Liver (tissue), 9 donors: ENCODE results near the gene SORL1. TPM values are rescaled to one million over a fixed set of nuclear protein-coding genes. Genes with fewer than 3 reads are reported as not detected.

ENCODE experiments used
- DNase-seq: peaks from one replicate; pipeline ENCODE4 v3.0.0-alpha.2; 2017; ENCODE audit warnings: low spot score
- H3K27ac ChIP-seq, 2 donors: one replicate each; pipeline ENCODE4 v1.7.0; 2013; ENCODE audit warnings: inconsistent platforms in 2 of 2, low read length in 2 of 2, control low read depth in 1 of 2, low read depth in 1 of 2, mild to moderate bottlenecking in 1 of 2
- H3K27me3 ChIP-seq, 4 donors: one replicate each; pipeline versions ENCODE4 v1.6.1 to v1.7.0; 2013; ENCODE audit warnings: low read length in 3 of 4, inconsistent platforms in 1 of 4, mild to moderate bottlenecking in 1 of 4, moderate library complexity in 1 of 4; ENCODE audit not compliant: control insufficient read depth in 4 of 4, insufficient read depth in 4 of 4
- H3K36me3 ChIP-seq, 4 donors: one replicate each; pipeline versions ENCODE4 v1.6.1 to v1.7.0; 2013; ENCODE audit warnings: low read length in 3 of 4, mild to moderate bottlenecking in 3 of 4, low read depth in 1 of 4, moderate library complexity in 1 of 4; ENCODE audit not compliant: control insufficient read depth in 4 of 4, insufficient read depth in 3 of 4
- H3K4me1 ChIP-seq, 4 donors: one replicate each; pipeline versions ENCODE4 v1.6.1 to v1.7.0; 2013; ENCODE audit warnings: low read length in 3 of 4, mild to moderate bottlenecking in 3 of 4, moderate library complexity in 1 of 4; ENCODE audit not compliant: control insufficient read depth in 4 of 4, insufficient read depth in 4 of 4
- H3K4me3 ChIP-seq, 3 donors: one replicate each; pipeline versions ENCODE4 v1.6.1 to v1.7.0; 2013; ENCODE audit warnings: low read length in 3 of 3, control low read depth in 1 of 3, low read depth in 1 of 3, mild to moderate bottlenecking in 1 of 3
- H3K9ac ChIP-seq, 2 donors: one replicate each; pipeline ENCODE4 v1.7.0; 2013; ENCODE audit warnings: low read length in 2 of 2, mild to moderate bottlenecking in 2 of 2, moderate library complexity in 2 of 2, control low read depth in 1 of 2, low read depth in 1 of 2
- H3K9me3 ChIP-seq, 4 donors: one replicate each; pipeline versions ENCODE4 v1.6.1 to v1.7.0; 2013; ENCODE audit warnings: low read length in 3 of 4; ENCODE audit not compliant: control insufficient read depth in 4 of 4
- EGR1 ChIP-seq, 2 donors: IDR thresholded peaks; 2 replicates each; pipeline ENCODE4 v1.6.1; 2016 to 2018; ENCODE audit warnings: antibody characterized with exemption in 2 of 2, low read depth in 2 of 2
- FOXA1 ChIP-seq: IDR thresholded peaks from 2 replicates; pipeline ENCODE4 v1.6.1; 2016; ENCODE audit warnings: antibody characterized with exemption
- FOXA2 ChIP-seq: IDR thresholded peaks from 2 replicates; pipeline ENCODE4 v1.6.1; 2016; ENCODE audit warnings: antibody characterized with exemption
- GABPA ChIP-seq, 2 donors: IDR thresholded peaks in 1 of 2; conservative IDR thresholded peaks in 1 of 2; 2 replicates each; pipeline ENCODE4 v1.6.1; 2016; ENCODE audit warnings: antibody characterized with exemption in 2 of 2, mild to moderate bottlenecking in 1 of 2, moderate library complexity in 1 of 2
- HNF4A ChIP-seq, 2 donors: conservative IDR thresholded peaks; 2 replicates each; pipeline ENCODE4 v1.6.1; 2016; ENCODE audit warnings: antibody characterized with exemption in 2 of 2, mild to moderate bottlenecking in 2 of 2
- HNF4G ChIP-seq: IDR thresholded peaks from 2 replicates; pipeline ENCODE4 v1.6.1; 2016; ENCODE audit warnings: antibody characterized with exemption
- JUND ChIP-seq, 2 donors: IDR thresholded peaks; 2 replicates each; pipeline ENCODE4 v1.6.1; 2016; ENCODE audit warnings: antibody characterized with exemption in 2 of 2
- NR2F2 ChIP-seq: IDR thresholded peaks from 2 replicates; pipeline ENCODE4 v1.6.1; 2016; ENCODE audit warnings: antibody characterized with exemption
- RAD21 ChIP-seq, 2 donors: IDR thresholded peaks; 2 replicates each; pipeline ENCODE4 v1.6.1; 2016; ENCODE audit warnings: antibody characterized with exemption in 2 of 2, mild to moderate bottlenecking in 2 of 2
- RXRA ChIP-seq, 2 donors: IDR thresholded peaks; 2 replicates each; pipeline ENCODE4 v1.6.1; 2017 to 2018; ENCODE audit warnings: antibody characterized with exemption in 2 of 2, mild to moderate bottlenecking in 1 of 2
- SP1 ChIP-seq: IDR thresholded peaks from 2 replicates; pipeline ENCODE4 v1.6.1; 2018; ENCODE audit warnings: antibody characterized with exemption, mild to moderate bottlenecking
- TAF1 ChIP-seq: conservative IDR thresholded peaks from 2 replicates; pipeline ENCODE4 v1.6.1; 2016; ENCODE audit warnings: antibody characterized with exemption, mild to moderate bottlenecking
- YY1 ChIP-seq: IDR thresholded peaks from 2 replicates; pipeline ENCODE4 v1.6.1; 2016; ENCODE audit warnings: antibody characterized with exemption, mild to moderate bottlenecking
- WGBS: extraction: QIAGEN DNeasy Blood & Tissue Kit; methylation state at CpG from one replicate; pipeline ENCODE4 v1.1.7; 2013; 5-methylcytosine and 5-hydroxymethylcytosine counted together
- polyA plus RNA-seq, 2 donors: library from polyadenylated mRNA; stranded (reverse) in 1 of 2; unstranded in 1 of 2; fragments of 200-250 nt in 1 of 2; fragments of >200 nt in 1 of 2; fragmentation: Nextera tagmentation in 1 of 2; extraction: Ambion mirVana in 1 of 2; gene quantifications; one replicate each; pipeline versions ENCODE4 v1.2.1 to v1.2.3, GENCODE V29; 2013 to 2015
- total RNA-seq, 2 donors: library from RNA; depleted of rRNA; stranded (reverse); fragments of >200 nt; gene quantifications; one replicate each; pipeline ENCODE4 v1.2.3, GENCODE V29; 2014
- TF ChIP-seq, protein P1 (sequence below): IDR thresholded peaks from 2 replicates; pipeline ENCODE4 v1.6.1; 2016; ENCODE audit warnings: antibody characterized with exemption
- TF ChIP-seq, protein P2 (sequence below): IDR thresholded peaks from 2 replicates; pipeline ENCODE4 v1.6.1; 2016; ENCODE audit warnings: antibody characterized with exemption
- TF ChIP-seq, protein P3 (sequence below): IDR thresholded peaks from 2 replicates; pipeline ENCODE4 v1.6.1; 2016; ENCODE audit warnings: antibody characterized with exemption, mild to moderate bottlenecking
- donor health status: healthy.
- donor health status: healthy.
- donor health status: healthy.
- donor health status: healthy.
- donor health status: healthy.

SORL1 gene
- total and polyA plus RNA-seq, 4 donors = 14.6 to 124 (median 25.4) TPM

DNA sequence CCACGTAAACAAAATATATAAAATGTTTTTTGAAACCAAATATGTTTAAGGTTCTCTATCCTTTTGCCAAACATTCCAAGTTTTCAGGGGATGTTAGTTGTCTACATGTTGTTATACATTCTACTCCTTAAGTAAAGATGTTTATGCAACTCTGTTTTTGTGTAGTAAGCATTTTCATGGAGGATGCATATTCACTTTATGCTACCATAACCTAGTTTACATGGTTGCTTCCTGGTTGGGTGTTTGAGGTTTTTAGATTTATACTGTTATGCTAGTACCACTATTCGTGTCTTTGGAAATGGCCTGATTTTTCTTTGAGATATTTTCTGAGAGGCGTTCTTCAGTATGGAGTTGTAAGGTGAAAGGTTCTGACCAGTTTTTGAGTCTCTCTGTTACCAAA, 131.7 kb downstream of the SORL1 start:
- no peak overlapping the region for H3K4me3 ChIP-seq
- WGBS = 90% methylated on average over 3 of the region's 3 CpGs
- H3K4me1 ChIP-seq = peaks cover 6 to 47% (median 12%) of the 10 kb centered on the region in 4 donors

DNA sequence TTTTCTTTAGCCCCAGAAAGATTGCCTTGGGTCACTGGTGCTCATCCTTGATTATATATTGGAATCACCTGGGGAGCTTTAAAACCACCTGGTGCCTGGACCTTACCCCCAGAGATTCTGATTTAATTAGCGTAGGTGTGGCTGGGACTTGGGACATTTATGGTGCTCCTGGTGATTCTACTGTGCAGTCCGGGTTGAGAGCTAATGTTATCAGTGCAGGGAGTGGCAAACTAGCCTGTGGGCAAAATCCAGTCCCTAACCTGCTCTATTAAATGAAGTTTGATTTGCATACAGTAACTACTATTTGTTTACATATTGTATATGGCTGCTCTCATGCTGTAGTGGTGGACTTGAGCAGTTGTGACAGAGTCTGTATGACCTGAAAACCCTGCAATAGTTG, 134.6 kb downstream of the SORL1 start:
- peaks cover 2 to 34% (median 21%) of the 10 kb centered on the region in 4 donors for H3K36me3 ChIP-seq
- peak overlapping the region; percentile 89 to 98 for H3K27ac ChIP-seq
- H3K4me3 ChIP-seq = peak overlapping the region; percentile 19 to 78 (median 75)
- WGBS = 35% methylated on average over 2 of the region's 2 CpGs
- no peak for DNase-seq
- peak overlapping the region; percentile 78 to 79 for H3K9ac ChIP-seq
- H3K4me1 ChIP-seq = peaks cover 7 to 52% (median 16%) of the 10 kb centered on the region in 4 donors
- TF ChIP-seq RAD21 (IDR thresholded peaks at IDR 0.05) (no peak), HNF4A (conservative IDR thresholded peaks at IDR 0.05) (no peak), GABPA (IDR thresholded peaks at IDR 0.05 in 1 of 2, conservative IDR thresholded peaks at IDR 0.05 in 1 of 2) (no peak), TAF1 (no peak), FOXA2 (no peak), JUND (IDR thresholded peaks at IDR 0.05) (no peak), EGR1 (IDR thresholded peaks at IDR 0.05; ENCODE audit: low read depth in 2 of 2) (no peak), YY1 (no peak), SP1 (no peak), HNF4G (no peak), FOXA1 (no peak), RXRA (IDR thresholded peaks at IDR 0.05) (no peak)
- TF ChIP-seq, protein P1, sequence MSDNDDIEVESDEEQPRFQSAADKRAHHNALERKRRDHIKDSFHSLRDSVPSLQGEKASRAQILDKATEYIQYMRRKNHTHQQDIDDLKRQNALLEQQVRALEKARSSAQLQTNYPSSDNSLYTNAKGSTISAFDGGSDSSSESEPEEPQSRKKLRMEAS = no peak
- TF ChIP-seq, protein P2, sequence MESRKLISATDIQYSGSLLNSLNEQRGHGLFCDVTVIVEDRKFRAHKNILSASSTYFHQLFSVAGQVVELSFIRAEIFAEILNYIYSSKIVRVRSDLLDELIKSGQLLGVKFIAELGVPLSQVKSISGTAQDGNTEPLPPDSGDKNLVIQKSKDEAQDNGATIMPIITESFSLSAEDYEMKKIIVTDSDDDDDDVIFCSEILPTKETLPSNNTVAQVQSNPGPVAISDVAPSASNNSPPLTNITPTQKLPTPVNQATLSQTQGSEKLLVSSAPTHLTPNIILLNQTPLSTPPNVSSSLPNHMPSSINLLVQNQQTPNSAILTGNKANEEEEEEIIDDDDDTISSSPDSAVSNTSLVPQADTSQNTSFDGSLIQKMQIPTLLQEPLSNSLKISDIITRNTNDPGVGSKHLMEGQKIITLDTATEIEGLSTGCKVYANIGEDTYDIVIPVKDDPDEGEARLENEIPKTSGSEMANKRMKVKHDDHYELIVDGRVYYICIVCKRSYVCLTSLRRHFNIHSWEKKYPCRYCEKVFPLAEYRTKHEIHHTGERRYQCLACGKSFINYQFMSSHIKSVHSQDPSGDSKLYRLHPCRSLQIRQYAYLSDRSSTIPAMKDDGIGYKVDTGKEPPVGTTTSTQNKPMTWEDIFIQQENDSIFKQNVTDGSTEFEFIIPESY = no peak
- H3K9me3 ChIP-seq = no peaks in the 10 kb centered on the region
- H3K27me3 ChIP-seq = no peaks in the 10 kb centered on the region

More for the DNA sequence above, 131.7 kb downstream of the SORL1 start:
- no peak for TF ChIP-seq YY1
- no peak for TF ChIP-seq SP1
- no peak for TF ChIP-seq JUND (IDR thresholded peaks at IDR 0.05)
- no peak for TF ChIP-seq GABPA (IDR thresholded peaks at IDR 0.05 in 1 of 2, conservative IDR thresholded peaks at IDR 0.05 in 1 of 2)
- TF ChIP-seq HNF4A (conservative IDR thresholded peaks at IDR 0.05) = no peak
- no peak for TF ChIP-seq HNF4G
- TF ChIP-seq TAF1 = no peak
- TF ChIP-seq, protein P3, sequence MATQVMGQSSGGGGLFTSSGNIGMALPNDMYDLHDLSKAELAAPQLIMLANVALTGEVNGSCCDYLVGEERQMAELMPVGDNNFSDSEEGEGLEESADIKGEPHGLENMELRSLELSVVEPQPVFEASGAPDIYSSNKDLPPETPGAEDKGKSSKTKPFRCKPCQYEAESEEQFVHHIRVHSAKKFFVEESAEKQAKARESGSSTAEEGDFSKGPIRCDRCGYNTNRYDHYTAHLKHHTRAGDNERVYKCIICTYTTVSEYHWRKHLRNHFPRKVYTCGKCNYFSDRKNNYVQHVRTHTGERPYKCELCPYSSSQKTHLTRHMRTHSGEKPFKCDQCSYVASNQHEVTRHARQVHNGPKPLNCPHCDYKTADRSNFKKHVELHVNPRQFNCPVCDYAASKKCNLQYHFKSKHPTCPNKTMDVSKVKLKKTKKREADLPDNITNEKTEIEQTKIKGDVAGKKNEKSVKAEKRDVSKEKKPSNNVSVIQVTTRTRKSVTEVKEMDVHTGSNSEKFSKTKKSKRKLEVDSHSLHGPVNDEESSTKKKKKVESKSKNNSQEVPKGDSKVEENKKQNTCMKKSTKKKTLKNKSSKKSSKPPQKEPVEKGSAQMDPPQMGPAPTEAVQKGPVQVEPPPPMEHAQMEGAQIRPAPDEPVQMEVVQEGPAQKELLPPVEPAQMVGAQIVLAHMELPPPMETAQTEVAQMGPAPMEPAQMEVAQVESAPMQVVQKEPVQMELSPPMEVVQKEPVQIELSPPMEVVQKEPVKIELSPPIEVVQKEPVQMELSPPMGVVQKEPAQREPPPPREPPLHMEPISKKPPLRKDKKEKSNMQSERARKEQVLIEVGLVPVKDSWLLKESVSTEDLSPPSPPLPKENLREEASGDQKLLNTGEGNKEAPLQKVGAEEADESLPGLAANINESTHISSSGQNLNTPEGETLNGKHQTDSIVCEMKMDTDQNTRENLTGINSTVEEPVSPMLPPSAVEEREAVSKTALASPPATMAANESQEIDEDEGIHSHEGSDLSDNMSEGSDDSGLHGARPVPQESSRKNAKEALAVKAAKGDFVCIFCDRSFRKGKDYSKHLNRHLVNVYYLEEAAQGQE = no peak
- no peak for TF ChIP-seq RAD21 (IDR thresholded peaks at IDR 0.05)
- TF ChIP-seq NR2F2 = no peak
- no peak for DNase-seq
- peak overlapping the region; percentile 89 to 98 for H3K27ac ChIP-seq
- no peaks in the 10 kb centered on the region for H3K27me3 ChIP-seq
- H3K36me3 ChIP-seq = peaks cover 2 to 15% (median 9%) of the 10 kb centered on the region in 4 donors
- H3K9ac ChIP-seq = no peak overlapping the region
- no peaks in the 10 kb centered on the region for H3K9me3 ChIP-seq
